Gastroesophageal sphincter (tissue), 4 donors: ENCODE data around the gene INPP4B. TPM values are rescaled to one million over a fixed set of nuclear protein-coding genes. Genes with fewer than 3 reads are reported as not detected.

Source experiments
- ATAC-seq: fragments of 150-250 bp; one replicate; pipeline ENCODE4 v1.9.1; 2016; ENCODE audit warnings: mild to moderate bottlenecking, moderate library complexity
- H3K27ac ChIP-seq, 4 donors: fragments of 200-600 bp; sonication (generic) in 3 of 4; 1 replicate in 3 of 4; 2 replicates in 1 of 4; pipeline ENCODE4 v1.5.1; 2016 to 2019
- H3K27me3 ChIP-seq: fragments of 200-600 bp; sonication (generic); one replicate; pipeline ENCODE4 v1.5.1; 2019
- H3K36me3 ChIP-seq, 2 donors: fragments of 200-600 bp; sonication (generic); one replicate each; pipeline ENCODE4 v1.5.1; 2019; ENCODE audit warnings: control low read depth in 1 of 2
- H3K4me1 ChIP-seq, 3 donors: fragments of 200-600 bp; sonication (generic); 1 replicate in 2 of 3; 2 replicates in 1 of 3; pipeline ENCODE4 v1.5.1; 2016 to 2019; ENCODE audit warnings: control low read depth in 2 of 3
- H3K4me3 ChIP-seq, 2 donors: fragments of 200-600 bp; sonication (generic); one replicate each; pipeline ENCODE4 v1.5.1; 2019; ENCODE audit warnings: mild to moderate bottlenecking in 1 of 2, moderate library complexity in 1 of 2
- H3K9me3 ChIP-seq, 3 donors: fragments of 200-600 bp; sonication (generic); one replicate each; pipeline ENCODE4 v1.5.1; 2017 to 2019; ENCODE audit warnings: control low read depth in 2 of 3
- EP300 ChIP-seq: sonication (generic); formaldehyde crosslinking; IDR thresholded peaks from one replicate; pipeline ENCODE4 v1.6.1; 2017; ENCODE audit warnings: antibody characterized with exemption, mild to moderate bottlenecking
- POLR2A ChIP-seq, 2 donors: fragments of 450-650 bp; IDR thresholded peaks; one replicate each; pipeline ENCODE4 v1.6.1; 2017; ENCODE audit warnings: antibody characterized with exemption in 2 of 2, mild to moderate bottlenecking in 2 of 2, moderate library complexity in 1 of 2
- POLR2AphosphoS5 ChIP-seq: sonication (generic); formaldehyde crosslinking; IDR thresholded peaks from one replicate; pipeline ENCODE4 v1.6.1; 2017; ENCODE audit warnings: antibody characterized with exemption
- WGBS, 2 donors: methylation state at CpG; one replicate each; pipeline ENCODE4 v1.1.5; 2018; ENCODE audit warnings: low coverage in 1 of 2; 5-methylcytosine and 5-hydroxymethylcytosine counted together
- total RNA-seq, 4 donors: library from RNA; depleted of rRNA; stranded (reverse); fragments of >200 nt; gene quantifications; one replicate each; pipeline ENCODE4 v1.1.0, GENCODE V29; 2016
- TF ChIP-seq, protein P1 (sequence below), 4 experiments: fragments of 200-600 bp in 2 of 4; fragments of 450-650 bp in 2 of 4; sonication (generic) in 1 of 4; IDR thresholded peaks; one replicate each; pipeline ENCODE4 v1.5.1; 2017 to 2019; ENCODE audit warnings: antibody characterized with exemption in 4 of 4, mild to moderate bottlenecking in 2 of 4, moderate library complexity in 2 of 4

Gene INPP4B
- total RNA-seq, 4 donors from 2014 or later, result 17.6 to 63.8 (median 31.3) TPM

DNA sequence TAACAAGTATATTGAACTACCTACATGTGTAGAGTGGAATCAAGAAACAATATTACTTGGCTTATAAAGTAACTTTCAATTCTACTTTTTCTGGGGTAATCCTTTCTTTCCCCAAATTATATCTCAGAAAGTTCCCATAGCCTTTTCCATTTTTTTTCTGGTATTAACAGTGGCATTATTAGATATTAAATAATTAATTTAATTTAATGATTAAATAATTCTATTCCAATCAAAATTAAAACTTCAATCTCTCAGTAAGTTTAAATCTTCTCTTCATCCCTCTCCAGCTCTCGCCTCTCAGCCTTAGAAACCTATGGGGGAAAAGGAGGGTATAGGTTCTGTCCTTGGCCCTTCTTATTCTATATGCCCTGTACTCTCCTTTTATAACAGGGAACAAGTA is 262.4 kb downstream of the INPP4B start:
- TF ChIP-seq EP300, result no peak
- no peak for TF ChIP-seq POLR2A (IDR thresholded peaks at IDR 0.05)
- TF ChIP-seq, protein P1, sequence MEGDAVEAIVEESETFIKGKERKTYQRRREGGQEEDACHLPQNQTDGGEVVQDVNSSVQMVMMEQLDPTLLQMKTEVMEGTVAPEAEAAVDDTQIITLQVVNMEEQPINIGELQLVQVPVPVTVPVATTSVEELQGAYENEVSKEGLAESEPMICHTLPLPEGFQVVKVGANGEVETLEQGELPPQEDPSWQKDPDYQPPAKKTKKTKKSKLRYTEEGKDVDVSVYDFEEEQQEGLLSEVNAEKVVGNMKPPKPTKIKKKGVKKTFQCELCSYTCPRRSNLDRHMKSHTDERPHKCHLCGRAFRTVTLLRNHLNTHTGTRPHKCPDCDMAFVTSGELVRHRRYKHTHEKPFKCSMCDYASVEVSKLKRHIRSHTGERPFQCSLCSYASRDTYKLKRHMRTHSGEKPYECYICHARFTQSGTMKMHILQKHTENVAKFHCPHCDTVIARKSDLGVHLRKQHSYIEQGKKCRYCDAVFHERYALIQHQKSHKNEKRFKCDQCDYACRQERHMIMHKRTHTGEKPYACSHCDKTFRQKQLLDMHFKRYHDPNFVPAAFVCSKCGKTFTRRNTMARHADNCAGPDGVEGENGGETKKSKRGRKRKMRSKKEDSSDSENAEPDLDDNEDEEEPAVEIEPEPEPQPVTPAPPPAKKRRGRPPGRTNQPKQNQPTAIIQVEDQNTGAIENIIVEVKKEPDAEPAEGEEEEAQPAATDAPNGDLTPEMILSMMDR (IDR thresholded peaks at IDR 0.05), result no peak
- no peaks in the 10 kb centered on the region for H3K27me3 ChIP-seq
- H3K4me1 ChIP-seq, result no peaks in the 10 kb centered on the region
- no peaks in the 10 kb centered on the region for H3K9me3 ChIP-seq
- ATAC-seq, result no peak
- 100% methylated on average over 1 of the region's 1 CpG for WGBS, 2 donors
- H3K36me3 ChIP-seq, result no peaks in the 10 kb centered on the region
- H3K4me3 ChIP-seq, result no peak overlapping the region
- H3K27ac ChIP-seq, result no peak overlapping the region

DNA sequence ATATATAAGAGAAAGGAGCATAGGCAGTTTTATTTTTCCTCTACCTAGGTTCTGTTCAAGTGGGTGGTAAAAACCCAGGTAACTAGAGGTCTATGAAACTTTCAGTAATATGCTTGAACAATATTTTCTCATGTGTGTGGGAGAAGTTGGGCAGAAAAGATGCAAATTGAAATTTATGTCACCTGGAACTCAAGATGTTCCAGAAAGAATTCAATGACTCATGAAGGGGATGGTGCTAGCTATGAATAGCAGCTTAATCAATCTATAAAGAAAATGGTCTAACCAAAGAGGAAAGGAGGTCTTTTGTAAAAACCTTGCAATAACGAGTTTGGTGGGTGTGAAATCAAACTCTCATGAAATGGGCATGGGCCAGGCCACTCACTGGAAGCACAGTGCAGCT is 263.8 kb downstream of the INPP4B start:
- Histone ChIP-seq H3K36me3 (no peaks in the 10 kb centered on the region), H3K9me3 (no peaks in the 10 kb centered on the region), H3K27me3 (no peaks in the 10 kb centered on the region), H3K27ac (no peak overlapping the region), H3K4me3 (no peak overlapping the region), H3K4me1 (no peaks in the 10 kb centered on the region)
- TF ChIP-seq POLR2AphosphoS5 (no peak), EP300 (no peak), POLR2A (IDR thresholded peaks at IDR 0.05) (no peak)
- TF ChIP-seq, protein P1 (IDR thresholded peaks at IDR 0.05), result no peak
- no peak for ATAC-seq
- 92% methylated on average over 1 of the region's 1 CpG; no CpG with 5 or more reads in 1 of the 2 donors for WGBS, 2 donors

DNA sequence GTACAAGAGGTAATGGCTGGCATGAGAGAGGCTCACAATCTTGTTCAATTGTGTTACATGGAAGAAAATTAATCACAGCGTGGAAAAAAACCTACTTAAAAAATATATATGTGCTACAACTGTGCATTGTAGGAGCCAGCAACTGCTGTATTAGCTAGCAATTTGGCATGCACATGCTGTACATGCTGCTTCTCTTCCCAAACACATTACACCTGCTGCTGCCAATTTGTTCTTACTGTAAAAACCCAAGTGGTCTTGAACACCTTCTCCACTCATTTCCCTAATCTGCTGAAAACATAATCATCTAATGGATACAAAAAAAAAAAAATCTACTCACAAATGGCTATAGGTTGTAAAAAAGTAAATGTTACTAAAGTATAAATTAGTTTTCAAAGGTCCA is 264.2 kb downstream of the INPP4B start:
- 85 to 92% methylated on average over 1 of the region's 1 CpG for WGBS, 2 donors
- TF ChIP-seq POLR2AphosphoS5 (no peak), EP300 (no peak), POLR2A (IDR thresholded peaks at IDR 0.05) (no peak)
- TF ChIP-seq, protein P1 (IDR thresholded peaks at IDR 0.05), result no peak

DNA sequence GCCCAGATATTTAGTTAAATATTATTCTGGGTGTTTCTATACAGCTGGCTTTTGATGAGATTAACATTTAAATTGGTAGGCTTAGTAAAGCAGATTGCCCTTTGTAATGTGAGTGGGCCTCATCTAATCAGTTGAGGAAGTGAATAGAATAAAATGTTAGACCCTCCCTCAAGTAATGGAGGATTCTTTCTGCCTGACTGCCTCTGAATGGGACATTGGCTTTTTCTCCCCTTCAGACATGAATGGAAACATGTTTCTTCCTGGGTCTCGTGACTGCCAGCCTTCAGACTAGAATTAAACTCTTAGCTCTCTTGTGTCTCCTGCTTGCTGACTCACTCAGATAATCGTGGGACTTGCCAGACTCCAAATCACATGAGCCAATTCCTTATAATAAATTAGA is 266.7 kb downstream of the INPP4B start:
- H3K4me1 ChIP-seq, result no peaks in the 10 kb centered on the region
- no peak overlapping the region for H3K4me3 ChIP-seq
- no peak for TF ChIP-seq EP300
- TF ChIP-seq, protein P1 (IDR thresholded peaks at IDR 0.05), result no peak
- no peak for TF ChIP-seq POLR2A (IDR thresholded peaks at IDR 0.05)
- no peak for TF ChIP-seq POLR2AphosphoS5
- H3K9me3 ChIP-seq, result no peaks in the 10 kb centered on the region
- WGBS, 2 donors, result 58% methylated on average over 2 of the region's 2 CpGs; no CpG with 5 or more reads in 1 of the 2 donors
- H3K27me3 ChIP-seq, result no peaks in the 10 kb centered on the region
- H3K36me3 ChIP-seq, result no peaks in the 10 kb centered on the region
- ATAC-seq, result no peak
- H3K27ac ChIP-seq, result no peak overlapping the region

More for the DNA sequence above, 264.2 kb downstream of the INPP4B start:
- H3K27ac ChIP-seq, result no peak overlapping the region
- no peaks in the 10 kb centered on the region for H3K4me1 ChIP-seq
- H3K4me3 ChIP-seq, result no peak overlapping the region
- H3K36me3 ChIP-seq, result no peaks in the 10 kb centered on the region
- no peak for ATAC-seq
- no peaks in the 10 kb centered on the region for H3K9me3 ChIP-seq
- no peaks in the 10 kb centered on the region for H3K27me3 ChIP-seq

DNA sequence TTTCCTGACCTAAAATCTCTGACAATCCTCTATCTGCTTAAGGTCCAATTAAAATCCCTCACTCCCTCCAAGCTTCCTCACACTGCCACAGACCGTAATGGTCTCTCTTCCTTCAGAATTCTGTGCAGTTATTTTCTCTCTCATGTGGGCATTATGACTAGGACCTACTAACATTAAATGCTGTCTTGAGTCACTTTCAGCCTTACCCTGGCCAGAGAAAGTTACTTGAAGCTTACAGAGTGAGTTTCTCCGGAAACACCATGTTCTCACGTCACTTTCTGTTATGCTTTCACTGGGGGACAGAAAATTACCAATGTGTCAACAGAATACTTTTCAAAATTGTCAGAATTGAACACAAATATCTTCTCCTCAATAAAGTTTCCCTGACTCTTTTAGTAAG is 271.8 kb downstream of the INPP4B start:
- no peaks in the 10 kb centered on the region for H3K9me3 ChIP-seq
- H3K27me3 ChIP-seq, result no peaks in the 10 kb centered on the region
- peaks cover 0 to 1% (median 0%) of the 10 kb centered on the region in 3 donors for H3K4me1 ChIP-seq
- 95 to 97% methylated on average over 3 of the region's 3 CpGs for WGBS, 2 donors
- no peak for TF ChIP-seq EP300
- TF ChIP-seq, protein P1 (IDR thresholded peaks at IDR 0.05), result no peak
- no peak for TF ChIP-seq POLR2AphosphoS5
- no peak for TF ChIP-seq POLR2A (IDR thresholded peaks at IDR 0.05)
- H3K27ac ChIP-seq, result no peak overlapping the region
- no peak overlapping the region for H3K4me3 ChIP-seq
- ATAC-seq, result no peak
- H3K36me3 ChIP-seq, result no peaks in the 10 kb centered on the region
